SKM-1 (cell line): Measurements from ENCODE around the gene MAP4K3.

Source experiments
- DNase-seq: peaks from one replicate; lab custom pipeline; 2025; ENCODE audit not compliant: unreplicated experiment; lab: John Stamatoyannopoulos, UW

Gene MAP4K3

DNA sequence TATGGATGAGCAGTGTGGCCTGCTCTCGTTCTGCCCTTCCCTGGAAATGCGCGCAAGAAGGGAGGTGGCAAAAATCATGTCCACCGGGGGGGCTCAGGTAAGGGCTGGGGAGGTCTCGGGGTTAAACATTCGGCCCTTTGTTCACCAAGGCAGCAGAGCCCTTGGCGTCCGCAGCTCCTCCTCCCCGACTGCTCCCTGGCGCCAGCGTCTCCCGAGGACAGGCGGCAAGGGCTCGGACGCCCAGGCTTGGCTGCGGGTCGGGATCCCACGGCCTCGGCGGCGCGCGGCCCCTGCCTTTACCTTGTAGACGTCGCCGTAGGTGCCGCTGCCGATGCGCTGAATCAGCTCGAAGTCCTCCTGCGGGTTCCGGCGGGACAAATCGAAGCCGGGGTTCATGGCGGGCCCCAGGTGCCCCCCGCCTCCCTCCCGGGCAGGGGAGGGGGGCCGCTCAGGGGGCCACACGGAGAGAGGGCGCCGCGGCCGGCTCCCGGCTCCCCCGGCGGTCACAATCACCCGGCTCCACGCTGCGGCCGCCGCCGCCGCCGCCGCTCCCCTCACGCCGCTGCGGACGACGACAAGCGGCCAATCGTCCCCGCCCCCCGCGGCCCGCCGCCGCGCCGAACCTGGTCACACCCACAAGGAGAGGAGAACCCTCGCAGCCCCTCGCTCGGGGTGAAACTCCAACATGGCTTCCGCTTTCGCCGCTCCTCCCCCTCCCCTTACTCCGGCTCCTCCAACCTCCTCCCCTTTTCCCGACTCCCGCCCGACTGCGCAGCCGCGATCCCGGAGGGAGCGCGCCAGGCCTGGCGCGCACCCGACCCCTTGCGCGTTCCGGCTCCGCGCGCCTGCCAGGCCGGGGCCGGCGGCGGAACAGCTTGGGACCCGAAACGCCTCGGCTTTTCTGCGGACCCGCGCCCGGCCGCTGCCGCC lies at the start of gene MAP4K3:
MAP4K3 (minus strand) TSS at position 694 of the 930 bp plus-strand sequence; CDS start at position 396, 298 bp downstream.
- peak; percentile 85 for DNase-seq

GRCh38 chr2:39486071-39486470 lies 49.0 kb upstream of the MAP4K3 start:
- DNase-seq = no peak

- DNase-seq = no peak
These were observed 47.8 kb upstream of the MAP4K3 start for GRCh38 chr2:39484620-39485495.

GRCh38 chr2:39484206-39484605 lies 47.1 kb upstream of the MAP4K3 start:
- no peak for DNase-seq

- no peak for DNase-seq
These were observed 46.4 kb upstream of the MAP4K3 start for GRCh38 chr2:39483534-39483933.

DNA sequence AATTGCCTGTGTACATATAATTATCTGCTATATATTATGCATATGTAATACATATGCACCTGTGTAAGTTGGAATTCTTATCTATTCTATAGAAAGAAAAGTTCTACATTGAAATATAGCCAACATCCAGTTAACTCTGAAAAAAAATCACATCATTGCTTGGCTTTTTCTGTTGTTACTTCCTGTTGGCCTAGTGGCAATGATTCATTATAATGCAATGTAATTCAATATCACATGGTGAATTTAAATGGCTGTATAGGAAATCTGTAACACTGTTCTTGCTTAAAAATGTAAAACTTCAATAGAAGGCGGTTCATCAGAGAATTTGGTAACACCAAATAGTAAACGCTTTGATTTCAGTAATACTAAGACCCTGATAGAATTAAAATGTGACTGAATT lies 44.5 kb upstream of the MAP4K3 start:
- DNase-seq = no peak

DNA sequence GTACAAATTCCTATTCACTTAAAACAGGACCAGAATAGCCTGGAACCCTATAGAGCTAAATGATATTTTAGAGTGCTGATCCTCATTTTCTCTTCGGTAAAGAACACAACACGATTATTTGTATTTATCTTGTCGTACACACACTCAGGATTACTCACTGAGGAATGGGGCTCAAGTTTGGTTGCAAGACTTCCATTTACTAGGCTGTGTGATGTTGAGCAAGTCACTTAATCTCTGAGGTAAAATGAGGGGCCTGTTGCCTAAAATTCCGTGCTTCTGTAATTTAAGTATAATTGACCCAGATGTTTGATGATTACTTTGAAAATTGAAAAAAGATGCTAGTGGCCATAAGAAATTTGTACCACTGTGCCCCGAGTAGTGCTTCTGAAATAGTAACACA lies 42.6 kb upstream of the MAP4K3 start:
- no peak for DNase-seq

DNA sequence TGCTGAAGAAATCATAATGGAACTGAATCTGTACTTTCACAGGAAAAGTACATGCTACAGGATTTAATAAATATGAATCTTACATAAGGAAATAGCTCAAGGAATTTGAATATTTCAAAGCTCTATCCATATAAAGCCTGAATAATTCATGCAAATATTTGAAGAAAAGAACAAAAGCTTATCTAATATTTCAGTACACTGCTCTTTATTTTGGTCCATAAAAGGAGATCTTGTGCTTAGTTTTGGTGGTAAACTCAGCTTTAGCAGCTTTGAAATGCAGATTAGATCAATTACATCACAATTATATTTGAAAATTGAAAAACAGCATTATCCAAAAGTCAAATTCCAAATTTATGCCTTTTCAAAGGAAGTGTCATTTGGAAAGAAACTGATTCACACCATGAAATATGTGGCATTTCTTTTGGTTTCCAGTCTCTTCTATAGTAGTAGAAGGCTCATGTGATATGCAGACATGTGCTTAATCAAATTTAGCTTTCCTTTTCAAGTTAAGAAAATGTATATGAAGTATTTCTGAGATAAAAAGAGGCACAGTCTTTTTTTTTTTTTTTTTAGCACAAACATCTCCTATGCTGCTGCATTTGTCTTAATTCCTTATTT lies 42.1 kb upstream of the MAP4K3 start:
- no peak for DNase-seq

- DNase-seq = no peak
These were observed 39.4 kb upstream of the MAP4K3 start for GRCh38 chr2:39476524-39476923.

DNA sequence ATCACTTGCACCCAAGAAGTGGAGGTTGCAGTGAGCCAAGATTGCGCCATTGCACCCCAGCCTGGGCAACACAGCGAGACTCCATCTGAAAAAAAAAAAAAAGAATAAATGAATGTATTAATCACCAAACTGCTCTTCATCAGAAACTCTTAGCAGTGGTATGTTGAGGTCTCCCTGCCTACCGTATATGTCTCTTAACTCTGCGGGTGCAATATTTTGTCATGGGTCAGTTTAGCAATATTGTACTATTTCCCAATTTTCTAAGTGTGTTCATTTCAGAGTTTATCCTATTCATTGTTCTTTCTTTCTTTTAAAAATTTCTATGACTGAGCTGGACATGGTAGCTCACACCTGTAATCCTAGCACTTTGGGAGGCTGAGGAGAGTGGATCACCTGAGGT lies 37.9 kb upstream of the MAP4K3 start:
- DNase-seq = no peak

DNA sequence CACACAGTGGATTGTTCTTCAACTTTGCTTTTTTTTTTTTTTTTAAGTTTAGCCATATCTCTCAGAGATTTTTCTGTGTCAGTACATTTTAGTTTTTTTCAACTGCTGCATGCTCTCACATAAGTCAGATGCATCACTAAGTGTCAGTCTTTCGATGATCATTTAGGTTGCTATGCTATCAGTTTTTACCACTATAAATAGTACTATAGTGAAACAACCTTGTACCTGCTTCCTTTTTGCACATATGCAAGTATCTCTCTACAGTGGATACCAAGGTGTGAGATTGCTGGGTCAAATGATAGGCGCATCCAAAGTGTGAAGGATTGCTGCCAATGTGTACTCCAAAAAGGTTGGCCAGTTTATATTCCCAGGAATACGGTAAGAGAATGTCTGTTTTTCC lies 33.5 kb upstream of the MAP4K3 start:
- DNase-seq = no peak

- DNase-seq = no peak
These were observed 32.7 kb upstream of the MAP4K3 start for GRCh38 chr2:39469807-39470206.

- DNase-seq = no peak
These were observed 31.7 kb upstream of the MAP4K3 start for GRCh38 chr2:39468579-39469451.

- no peak for DNase-seq
These were observed 29.2 kb upstream of the MAP4K3 start for GRCh38 chr2:39466311-39466710.

DNA sequence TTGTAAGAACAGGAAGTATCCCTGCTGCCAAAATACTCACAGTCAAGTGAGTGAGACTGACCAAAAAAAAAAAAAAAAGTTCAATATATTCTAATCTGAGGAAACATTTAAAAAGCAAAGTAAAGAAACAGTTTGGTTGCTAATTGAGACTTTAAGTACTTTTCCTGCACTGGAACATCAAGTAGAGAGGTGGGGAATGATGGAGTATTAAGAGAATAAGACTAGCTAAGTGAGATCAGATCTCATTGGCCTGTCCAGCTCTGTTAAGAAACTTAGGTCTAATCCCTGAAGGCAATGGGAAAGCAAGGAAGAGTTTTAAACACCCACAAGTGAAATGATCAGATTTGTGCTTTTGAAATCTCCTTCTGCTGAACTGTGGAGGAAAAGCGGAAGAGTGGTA lies 27.8 kb upstream of the MAP4K3 start:
- no peak for DNase-seq

DNA sequence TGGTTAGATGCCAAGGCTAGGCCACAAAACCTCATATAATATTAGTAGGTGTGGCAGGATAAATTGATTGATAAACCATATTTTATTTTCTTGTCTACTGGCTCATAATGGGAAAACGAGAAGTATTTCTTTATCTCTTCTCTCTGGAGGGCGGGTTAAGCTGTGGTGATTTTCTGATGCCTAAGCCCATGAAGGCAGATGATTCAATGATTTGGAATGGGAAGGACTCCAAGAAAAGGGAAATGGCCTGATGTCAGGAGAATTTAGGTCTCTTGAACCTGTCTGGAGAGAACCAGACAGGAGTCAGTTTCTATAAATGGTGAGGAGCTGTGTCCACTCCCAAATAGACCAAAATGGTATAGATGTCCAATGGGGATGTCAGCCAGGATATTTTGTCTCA lies 18.7 kb upstream of the MAP4K3 start:
- DNase-seq = no peak

DNA sequence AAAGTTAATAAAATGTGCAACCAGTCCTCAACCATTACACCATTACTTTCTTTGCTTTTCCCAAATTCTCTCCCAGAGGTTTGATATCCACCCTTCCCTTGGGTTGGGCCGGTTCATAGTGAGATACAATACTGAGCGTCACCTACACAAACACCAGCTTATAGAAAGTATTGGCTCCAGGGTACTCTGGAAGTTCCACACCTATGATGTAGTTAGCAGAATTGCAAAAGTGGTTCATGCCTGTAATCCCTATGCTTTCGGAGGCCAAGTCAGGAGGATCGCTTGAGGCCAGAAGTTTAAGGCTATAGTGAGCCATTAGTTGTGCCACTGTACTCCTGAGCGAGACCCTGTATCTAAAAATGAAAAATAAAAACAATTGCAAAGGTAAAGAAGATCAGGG lies 15.3 kb upstream of the MAP4K3 start:
- DNase-seq = no peak

- DNase-seq = no peak
These were observed 14.9 kb upstream of the MAP4K3 start for GRCh38 chr2:39451954-39452353.

DNA sequence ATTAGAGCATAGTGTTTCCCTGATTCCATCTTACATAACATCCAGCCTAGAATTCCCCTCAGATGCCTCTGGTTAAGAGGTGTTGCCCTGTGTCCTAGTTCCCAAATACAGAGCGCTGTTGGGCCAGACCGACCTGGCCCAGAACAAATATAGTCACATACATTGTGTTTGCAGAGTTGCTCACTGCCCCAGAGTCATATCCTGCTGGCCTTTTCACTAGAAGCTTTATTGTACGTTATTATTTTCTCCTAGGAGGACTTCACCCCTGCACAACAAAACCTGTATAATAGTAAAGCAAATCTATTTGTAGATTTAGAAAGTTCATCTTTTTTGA lies 11.1 kb upstream of the MAP4K3 start:
- no peak for DNase-seq

- DNase-seq = no peak
These were observed 10.4 kb upstream of the MAP4K3 start for GRCh38 chr2:39447266-39448168.
